Stimulated activated CD4-positive, alpha-beta T cell treated with anti-CD3 and anti-CD28 coated beads, Interleukin-1b, Interleukin-23, amount 100 ng/mL, for 4 hours (primary cell): ENCODE results near the gene GPR21.

ENCODE experiments used
- DNase-seq, 2 donors: peaks; one replicate each; pipeline ENCODE4 v3.0.0-alpha.2; 2020; ENCODE audit warnings: low read depth in 2 of 2

GPR21 gene, protein sequence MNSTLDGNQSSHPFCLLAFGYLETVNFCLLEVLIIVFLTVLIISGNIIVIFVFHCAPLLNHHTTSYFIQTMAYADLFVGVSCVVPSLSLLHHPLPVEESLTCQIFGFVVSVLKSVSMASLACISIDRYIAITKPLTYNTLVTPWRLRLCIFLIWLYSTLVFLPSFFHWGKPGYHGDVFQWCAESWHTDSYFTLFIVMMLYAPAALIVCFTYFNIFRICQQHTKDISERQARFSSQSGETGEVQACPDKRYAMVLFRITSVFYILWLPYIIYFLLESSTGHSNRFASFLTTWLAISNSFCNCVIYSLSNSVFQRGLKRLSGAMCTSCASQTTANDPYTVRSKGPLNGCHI

DNA sequence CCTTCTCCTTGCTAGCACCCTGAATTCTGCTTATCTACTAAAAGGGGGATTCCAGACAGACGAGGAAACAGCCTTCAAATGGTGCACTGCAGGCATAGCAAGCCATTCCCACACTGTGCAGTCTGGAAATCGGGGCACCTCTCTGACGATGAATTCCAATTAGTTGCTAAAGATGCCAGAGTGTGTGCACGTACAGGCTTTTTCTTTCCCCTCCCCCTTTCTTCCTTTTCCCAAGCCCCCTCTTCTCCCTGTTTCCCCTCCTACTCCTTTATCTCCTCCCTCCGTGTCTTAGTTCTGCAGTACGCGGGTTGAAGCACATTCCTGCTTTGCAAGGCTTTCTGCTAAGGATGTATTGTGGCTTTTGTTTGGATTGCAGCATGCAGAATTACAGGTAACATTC is at the start of gene GPR21:
GPR21 (plus strand) TSS at position 316 of the 400 bp plus-strand sequence. CDS start 900 bp downstream, outside the sequence.
- no peak for DNase-seq

DNA sequence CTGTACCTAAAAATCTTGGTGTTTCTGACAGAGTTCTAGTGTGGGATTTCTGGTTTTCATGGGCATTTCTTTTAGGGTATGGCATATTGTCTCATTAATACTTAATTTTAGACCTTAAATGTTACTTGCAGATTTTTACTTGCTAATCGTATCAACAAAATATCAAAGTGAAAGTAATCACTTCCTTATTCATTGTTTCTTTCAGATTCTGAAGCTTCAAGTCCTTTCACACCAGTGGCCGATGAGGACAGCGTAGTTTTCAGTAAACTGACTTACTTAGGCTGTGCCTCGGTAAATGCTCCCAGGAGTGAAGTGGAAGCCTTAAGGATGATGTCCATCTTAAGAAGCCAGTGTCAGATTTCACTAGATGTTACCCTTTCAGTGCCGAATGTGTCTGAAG is 47.5 kb upstream of the GPR21 start:
- DNase-seq, result no peak

DNA sequence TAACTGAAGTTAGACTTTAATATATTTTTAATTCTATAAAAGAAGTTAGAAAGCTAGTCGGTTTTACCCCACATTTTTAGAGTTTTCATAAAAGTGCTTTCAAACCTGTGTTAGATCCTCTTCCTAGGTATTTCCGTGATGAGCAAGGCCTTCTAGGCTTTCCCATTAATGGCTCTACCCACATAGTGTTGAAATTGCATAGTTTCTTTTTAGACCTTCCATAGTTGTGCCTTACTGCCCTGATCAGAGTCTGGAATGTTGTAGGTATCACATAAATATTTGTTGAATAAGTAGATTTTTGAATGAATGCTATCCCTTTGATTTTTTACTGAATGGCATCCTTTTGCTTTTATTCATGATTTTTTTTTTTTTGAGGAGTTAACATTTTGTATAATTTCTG is 45.3 kb upstream of the GPR21 start:
- no peak for DNase-seq

DNA sequence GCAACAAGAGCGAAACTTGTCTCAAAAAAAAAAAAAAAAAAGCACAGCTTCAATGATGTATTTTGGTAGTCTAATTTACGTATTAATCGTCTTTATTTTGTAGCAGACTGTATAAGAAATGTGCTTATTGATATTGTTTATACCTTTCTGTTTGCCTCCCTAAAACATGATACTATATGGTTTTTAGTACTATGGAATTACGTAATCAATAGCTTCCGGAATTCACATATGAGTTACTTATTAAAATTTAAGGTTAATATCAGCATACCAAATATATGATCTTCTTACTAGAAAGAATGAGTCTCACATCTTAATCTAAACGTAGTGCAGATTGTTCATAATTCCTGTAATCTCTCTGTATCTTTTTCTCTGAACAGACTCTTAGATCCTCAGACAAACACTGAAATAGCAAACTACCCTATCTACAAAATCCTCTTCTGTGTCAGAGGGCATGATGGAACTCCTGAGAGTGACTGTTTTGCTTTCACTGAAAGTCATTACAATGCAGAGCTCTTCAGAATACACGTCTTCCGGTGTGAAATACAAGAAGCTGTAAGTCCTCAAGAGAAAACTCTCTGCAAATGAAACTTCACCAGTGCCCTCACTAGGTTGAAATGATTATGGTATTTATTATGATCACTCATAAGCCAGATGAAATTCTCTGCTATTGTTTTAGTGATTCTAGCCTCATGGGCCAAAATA is 44.4 kb upstream of the GPR21 start:
- DNase-seq, result no peak

DNA sequence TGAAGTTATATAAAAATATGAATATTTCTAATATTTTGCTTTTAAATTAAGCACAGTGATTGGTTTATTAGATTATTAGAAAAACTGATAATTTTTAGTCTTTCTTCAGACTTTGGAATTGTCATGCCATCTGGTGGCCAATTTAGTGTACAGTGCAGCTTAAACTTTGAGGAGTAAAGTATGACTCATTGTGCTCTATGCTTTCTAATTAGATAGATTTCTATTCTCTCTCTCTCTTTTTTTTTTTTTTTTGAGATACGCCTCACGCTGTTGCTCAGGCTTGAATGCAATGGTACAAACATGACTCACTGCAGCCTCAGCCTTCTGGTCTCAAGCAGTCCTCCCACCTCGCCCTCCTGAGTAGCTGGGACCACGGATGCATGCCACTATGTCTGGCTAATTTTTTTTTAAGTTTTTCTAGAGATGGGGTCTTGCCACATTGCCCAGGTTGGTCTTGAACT is 42.1 kb upstream of the GPR21 start:
- peak; percentile 5 to 11 for DNase-seq

DNA sequence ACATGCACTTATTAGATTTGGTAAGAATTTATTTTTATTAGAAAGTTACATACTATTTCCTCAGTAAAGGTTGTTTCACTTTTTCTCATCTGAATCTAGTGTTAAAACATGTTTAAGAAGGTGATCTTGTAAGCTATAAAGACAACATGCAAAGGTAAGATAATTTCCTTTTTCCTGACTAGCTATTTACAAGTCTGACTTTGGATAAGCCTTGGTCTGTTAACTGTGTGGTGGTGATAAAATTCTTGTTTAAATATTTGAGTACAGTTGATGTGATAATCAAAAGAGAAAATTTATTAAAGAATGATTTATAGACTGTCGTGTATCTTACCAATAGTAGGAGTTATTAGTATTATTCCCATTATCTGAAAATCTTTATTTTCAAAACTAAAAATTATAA is 36.9 kb upstream of the GPR21 start:
- no peak for DNase-seq

DNA sequence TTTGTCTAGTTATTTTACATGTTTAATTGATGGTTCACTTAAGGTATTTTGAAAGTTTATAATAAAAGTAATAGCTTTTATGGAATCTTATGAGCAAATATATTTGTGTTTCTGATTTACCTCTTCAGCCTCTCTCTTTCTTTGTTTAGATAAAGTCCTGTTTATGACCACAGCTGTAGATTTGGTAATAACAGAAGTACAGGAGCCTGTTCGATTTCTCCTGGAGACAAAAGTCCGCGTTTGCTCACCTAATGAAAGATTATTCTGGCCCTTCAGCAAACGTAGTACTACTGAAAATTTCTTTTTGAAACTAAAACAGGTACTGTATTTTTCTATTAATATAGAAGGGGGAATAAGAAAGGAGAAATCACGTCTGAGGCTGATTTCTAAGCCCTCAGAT is 35.0 kb upstream of the GPR21 start:
- no peak for DNase-seq

DNA sequence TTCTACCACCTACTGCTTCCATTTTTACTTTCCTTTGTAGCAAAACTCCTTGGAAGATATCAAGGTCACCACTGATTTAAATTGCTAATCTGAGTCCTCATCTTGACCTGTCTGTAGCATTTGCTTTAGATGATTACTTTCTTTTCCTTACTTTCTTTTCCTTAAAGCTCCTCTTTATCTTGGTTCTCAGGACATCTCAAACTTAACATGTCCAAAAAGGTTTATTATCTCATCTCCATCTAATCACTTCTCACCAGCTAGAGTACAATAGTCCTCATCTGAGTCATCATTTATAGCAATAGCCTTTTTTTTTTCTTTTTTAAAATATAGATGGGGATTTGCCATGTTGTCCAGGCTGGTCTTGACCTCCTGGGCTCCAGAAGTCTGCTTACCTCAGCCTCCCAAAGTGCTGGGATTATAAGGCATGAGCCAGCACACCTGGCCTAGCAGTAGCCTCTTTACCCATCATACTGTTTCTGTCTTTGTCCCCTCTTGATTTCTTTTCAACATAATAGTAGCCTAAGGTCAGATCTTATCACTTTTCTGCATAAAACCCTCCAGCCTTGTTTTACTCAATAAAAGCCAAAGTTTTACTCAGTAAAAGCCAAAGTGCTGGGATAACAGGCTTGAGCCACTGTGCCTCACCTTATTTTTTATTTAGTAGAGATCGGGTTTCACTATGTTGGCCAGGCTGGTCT is 32.9 kb upstream of the GPR21 start:
- no peak for DNase-seq

DNA sequence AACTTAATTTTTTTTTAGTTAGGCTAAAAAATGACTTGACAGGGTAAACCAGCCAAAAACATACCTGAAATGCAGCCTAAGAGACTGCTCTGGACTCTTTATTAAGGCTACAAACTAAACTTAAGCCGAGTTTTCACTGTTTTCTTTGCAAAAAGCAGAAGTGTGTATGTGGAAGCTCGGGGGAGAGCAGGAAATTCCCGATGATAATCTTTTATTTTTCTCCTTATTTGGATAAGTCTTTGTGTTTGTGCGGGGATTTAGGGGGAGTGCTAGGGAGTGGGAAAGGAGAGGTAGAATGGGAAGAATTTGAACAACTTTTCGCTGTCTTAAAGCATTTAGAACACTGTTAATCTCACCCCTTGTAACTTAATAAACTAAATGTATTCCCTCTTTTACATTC is 30.7 kb upstream of the GPR21 start:
- no peak for DNase-seq

DNA sequence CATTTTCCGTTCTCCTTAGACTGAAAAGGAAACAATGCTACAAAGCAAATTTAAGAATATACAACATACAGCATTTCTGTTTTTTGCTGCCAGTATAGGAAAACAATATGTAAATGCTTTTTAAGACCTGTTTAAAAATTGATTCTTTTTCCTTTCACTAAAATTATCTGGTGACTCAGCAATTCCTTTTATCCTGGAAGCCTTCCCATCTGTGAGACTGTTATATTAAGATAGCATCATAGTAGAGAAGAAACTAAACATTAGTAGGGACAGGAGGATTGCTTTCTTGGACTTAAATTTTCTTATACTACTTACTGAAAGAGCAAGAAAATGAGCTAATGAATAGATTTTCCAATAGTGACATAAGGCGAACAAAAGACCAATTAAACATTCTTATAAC is 30.0 kb upstream of the GPR21 start:
- DNase-seq, result no peak

DNA sequence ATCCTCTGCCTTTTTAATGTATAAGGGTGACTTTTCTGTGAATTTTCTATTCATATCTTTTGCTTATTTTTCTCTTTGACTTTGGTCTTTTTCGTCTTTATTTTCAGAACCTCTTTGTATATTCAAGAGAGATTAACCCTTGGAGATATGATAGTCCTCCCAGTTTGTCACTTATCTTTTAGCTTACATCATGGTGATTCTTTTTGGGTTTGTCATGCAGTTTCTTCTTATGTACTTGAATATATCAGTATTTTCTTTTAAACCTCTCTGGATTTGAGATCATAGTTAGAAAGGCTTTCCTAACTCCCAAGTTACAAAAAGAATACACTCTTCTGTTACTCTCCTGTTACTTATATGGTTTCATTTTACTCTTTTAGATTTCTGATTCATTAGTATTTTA is 27.5 kb upstream of the GPR21 start:
- no peak for DNase-seq

DNA sequence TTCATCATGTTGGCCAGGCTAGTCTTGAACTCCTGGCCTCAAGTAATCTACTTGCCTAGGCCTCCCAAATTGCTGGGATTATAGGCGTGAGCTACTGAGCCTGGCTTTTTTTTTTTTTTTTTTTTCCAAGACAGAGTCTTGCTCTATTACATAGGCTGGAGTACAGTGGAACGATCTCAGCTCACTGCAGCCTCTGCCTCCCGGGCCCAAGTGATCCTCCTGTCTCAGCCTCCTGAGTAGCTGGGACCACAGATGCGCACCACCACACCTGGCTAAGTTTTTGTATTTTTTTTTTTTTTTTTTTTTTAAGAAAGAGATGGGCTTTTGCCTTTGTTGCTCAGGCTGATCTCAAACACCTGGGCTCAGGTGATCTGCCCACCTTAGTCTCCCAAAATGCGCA is 26.2 kb upstream of the GPR21 start:
- DNase-seq, result no peak

DNA sequence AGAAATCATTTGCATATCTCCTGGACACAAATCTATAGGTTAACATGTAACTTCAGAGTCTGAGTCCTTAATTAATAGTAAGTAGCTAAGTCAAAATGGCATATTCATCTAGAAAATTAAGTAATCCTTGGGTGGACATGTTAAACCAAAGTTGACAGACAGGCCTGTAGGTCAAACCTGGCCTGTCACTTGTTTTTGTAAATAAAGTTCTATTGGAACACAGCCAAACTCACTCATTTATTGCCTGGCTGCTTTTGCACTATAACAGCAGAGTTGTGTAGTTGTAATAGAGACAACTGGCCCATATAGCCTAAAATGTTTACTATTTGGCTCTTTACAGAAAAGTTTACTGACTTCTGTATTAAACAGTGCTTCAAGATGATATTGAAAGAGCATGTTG is 24.6 kb upstream of the GPR21 start:
- DNase-seq, result no peak

DNA sequence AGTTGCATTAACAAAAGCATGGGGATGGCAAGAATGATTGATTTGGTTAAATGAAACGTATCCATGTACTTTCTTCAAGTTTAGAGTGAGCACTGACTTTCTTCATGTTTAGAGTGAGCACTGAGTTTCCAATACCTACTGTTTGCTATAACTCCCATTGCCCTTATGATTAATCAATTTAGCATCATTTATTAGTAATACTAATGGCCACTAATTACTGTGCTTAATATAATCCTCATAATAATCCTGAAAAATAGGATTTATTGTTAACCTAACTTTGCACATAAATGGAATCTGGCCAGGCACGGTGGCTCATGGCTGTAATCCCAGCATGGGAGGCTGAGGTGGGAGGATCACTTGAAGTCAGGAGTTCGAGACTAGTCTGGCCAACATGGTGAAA is 22.1 kb upstream of the GPR21 start:
- DNase-seq, result no peak

DNA sequence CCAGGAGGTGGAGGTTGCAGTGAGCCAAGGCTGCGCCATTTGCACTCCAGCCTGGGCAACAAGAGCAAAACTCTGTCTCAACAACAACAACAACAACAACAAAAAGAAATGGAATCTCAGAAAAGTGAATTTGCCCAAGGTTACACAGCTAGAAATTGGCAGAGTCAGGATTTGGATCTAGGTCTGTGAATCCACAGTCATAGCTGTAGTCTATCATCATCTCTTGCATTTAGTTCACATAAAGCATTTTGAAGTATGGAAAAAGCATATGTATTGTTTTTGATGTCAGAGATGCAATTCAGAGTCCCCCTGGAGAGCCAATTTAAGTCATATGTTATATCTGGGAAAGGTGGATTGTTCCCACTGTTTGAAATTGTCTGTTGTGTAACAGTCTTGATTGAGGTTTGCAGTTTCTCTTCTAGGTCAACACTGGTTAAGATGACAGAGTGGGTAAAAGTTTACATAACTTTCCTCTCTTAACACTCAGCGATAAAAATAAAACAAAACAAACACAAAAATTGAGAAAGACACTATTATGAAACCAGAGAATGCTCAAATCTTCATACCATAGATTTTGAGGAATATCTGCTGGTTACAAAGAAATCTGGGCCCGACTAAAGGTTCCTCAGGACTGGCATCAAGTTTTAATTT is 21.5 kb upstream of the GPR21 start:
- no peak for DNase-seq

DNA sequence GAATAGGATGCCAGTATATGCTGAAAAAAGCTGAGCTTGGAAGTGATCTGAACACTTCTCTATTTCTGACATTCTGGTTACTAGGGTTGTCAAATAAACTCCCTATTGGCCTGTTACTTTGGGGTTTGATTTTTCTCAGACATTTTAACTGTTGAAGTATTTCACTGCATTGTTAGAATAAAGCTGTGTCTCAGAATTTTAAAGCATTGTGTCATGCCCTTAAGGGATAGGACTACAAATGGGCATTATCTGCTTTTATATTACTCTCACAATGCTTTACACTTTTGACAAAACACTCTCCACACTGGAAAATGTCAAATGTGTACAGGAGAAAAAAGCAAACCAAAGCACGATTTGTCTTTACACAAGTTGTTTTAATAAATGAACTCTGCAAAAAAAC is 16.8 kb upstream of the GPR21 start:
- no peak for DNase-seq

DNA sequence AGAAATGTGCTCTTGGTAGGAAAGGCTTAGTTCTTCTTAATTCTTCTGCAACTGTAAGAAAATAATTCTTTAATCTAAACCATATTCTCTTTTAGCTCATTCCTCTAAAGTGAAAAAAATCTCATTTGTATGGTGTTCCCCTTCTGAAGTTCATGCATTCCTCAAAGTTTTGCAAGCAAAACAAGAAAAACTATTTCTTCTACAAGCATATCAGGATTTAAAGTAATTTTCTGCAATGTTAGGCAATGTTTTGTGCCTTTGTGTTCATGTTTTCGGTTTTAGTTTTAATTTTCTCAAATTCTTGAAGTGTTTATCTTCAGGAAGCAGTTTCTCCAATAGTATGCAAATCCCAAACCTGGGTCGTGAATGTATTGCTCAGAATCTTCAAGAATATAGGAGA is 12.7 kb upstream of the GPR21 start:
- no peak for DNase-seq

DNA sequence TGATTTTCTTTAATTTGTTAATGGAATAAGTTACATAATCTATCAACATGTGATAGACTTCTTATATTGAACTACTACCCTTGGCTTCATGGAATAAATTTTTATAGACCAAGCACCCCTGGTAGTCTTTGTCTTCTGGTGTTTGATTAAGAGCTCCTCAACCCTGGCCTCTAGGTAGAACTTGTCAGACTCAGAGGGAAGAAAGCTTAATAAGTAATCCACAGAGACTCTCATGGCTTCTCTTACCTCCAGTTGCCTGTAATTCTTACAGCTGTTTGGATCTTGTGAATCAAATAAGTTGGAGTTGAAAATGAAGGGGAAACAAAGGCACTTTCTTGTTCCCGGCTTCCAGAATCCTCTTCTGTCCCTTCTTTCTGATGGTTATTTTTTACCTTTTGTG is 7.0 kb upstream of the GPR21 start:
- no peak for DNase-seq

DNA sequence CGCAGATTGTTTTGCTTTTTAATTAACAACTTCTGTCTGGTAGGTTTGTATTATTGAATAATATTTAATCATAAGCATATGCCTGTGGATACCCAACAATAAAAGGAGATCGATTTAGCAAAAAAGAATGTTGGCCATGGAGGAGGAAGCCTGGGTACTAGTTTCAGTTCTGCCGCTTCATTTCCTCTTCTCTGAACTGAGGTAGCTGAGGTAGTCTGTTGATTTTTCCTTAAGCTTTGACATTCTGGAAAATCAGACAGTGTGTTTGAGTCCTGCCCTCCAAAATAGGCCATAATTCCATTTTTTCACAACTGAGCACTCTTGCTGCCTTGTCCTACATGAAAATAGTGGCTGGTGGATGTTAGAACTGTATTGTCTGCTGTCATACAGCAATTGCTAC is 6.0 kb upstream of the GPR21 start:
- no peak for DNase-seq

DNA sequence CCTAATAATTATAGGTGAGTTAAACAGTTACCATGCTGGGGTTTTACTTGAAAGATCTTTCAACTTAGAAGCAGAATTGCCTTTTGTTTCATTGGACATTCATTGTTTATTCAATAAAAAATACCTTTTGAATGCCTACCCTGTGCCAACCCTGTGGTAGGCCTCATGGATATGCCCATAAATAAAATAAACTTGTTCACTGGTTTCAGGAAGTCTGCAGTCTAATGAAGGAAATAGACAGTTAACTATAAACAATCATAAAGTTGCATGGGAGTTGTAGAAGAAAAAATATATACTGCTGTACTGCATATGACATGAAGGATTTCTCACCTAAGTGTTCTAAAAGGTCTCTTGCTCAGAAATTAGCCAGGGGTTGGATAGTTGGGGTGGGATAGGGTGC is 5.3 kb upstream of the GPR21 start:
- DNase-seq, result no peak

DNA sequence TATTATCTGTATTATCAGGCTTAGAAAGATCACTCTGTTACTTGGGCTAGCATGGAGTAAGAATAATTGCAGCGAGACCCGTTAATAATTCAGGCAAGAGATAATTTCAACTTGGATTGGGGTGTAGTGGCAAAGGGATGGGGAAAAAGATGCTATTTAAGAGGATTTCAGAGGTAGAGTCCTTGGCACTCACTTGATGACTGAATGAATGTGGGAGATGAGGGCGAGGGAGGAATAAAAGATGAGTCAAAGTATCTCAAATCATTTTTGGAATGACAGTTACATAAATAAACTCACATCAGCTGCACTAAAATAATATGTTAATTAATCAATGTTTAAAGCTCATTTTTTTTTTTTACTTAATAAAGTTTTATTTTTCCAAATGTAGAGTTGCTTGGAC is 4.5 kb upstream of the GPR21 start:
- DNase-seq, result no peak

DNA sequence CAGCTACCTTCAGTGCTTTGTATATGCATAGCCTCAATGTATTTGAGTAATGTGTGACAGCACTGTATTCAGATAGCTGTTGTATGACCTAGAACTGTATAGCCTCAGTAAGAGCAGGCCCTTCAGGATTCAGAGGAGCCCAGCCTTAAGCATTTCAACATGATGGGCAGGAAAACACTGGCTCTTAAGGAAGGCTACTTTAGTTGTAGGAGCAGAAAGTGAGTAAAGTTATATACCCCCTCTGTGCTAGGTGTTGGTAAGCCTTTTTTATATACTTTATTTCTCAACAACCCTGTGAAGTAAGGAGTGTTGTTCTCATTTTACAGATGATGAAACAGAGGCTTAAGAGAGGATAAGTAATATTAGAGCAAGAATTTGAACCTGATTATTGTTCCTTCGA is 1.5 kb upstream of the GPR21 start:
- DNase-seq, result no peak
